T-helper 1 cell treated with Interleukin-12 subunit alpha and Interleukin-12 subunit beta and Interleukin-4 antibody, amounts not matched to agents 30 ng/mL and 1 ng/mL, for 36 hours (primary cell): ENCODE data around the gene HCST. TPM values are rescaled to one million over a fixed set of nuclear protein-coding genes. Genes with fewer than 3 reads are reported as not detected.

Experiments used
- intact Hi-C: fragments of 100-400 bp; cut with micrococcal nuclease; formaldehyde crosslinking; loops from one replicate; pipeline ENCODE4 v1.15.1; 2024
- total RNA-seq: library from RNA; stranded (reverse); gene quantifications from 2 replicates; pipeline ENCODE4 v1.2.3, GENCODE V29; 2022

The HCST gene
- 101 and 108 TPM in 2 replicates for total RNA-seq

GRCh38 chr19:35901854-35902661 is at the start of gene HCST:
HCST (plus strand) TSS chr19:35902529; CDS start chr19:35902594, 65 bp downstream.
- intact Hi-C loops: loop anchor here (1.0 to 10.0 kb wide), 2 partner anchors 258 to 687 kb away; no protein-coding TSS in a partner anchor

- intact Hi-C loops: no loop called here
These were observed 49.1 kb upstream of the HCST start for GRCh38 chr19:35853038-35853756.

GRCh38 chr19:35856546-35857149 is 45.7 kb upstream of the HCST start, which contains the start of gene KIRREL2:
KIRREL2 (plus strand) TSS chr19:35856911; CDS start chr19:35857120, 209 bp downstream.
- intact Hi-C loops: no loop called here

- intact Hi-C loops: no loop called here
These were observed 44.0 kb upstream of the HCST start for GRCh38 chr19:35858311-35858710.

- intact Hi-C loops: no loop called here
These were observed 42.9 kb upstream of the HCST start for GRCh38 chr19:35859414-35859813.

GRCh38 chr19:35860436-35860817 is 41.9 kb upstream of the HCST start:
- intact Hi-C loops: no loop called here

- intact Hi-C loops: no loop called here
These were observed 41.3 kb upstream of the HCST start for GRCh38 chr19:35860818-35861639.

GRCh38 chr19:35861640-35862160 is 40.6 kb upstream of the HCST start:
- intact Hi-C loops: no loop called here

- intact Hi-C loops: no loop called here
These were observed 39.8 kb upstream of the HCST start for GRCh38 chr19:35862528-35862927.

GRCh38 chr19:35863018-35863417 is 39.3 kb upstream of the HCST start:
- intact Hi-C loops: no loop called here

- intact Hi-C loops: loop anchor here (2.0 kb wide), 1 partner anchor 175 kb away; no protein-coding TSS in a partner anchor
These were observed 34.0 kb upstream of the HCST start, which contains the start of gene APLP1 for GRCh38 chr19:35868172-35868822. APLP1 (plus strand) TSS chr19:35868574; CDS start chr19:35868637, 63 bp downstream.

GRCh38 chr19:35868823-35869326 is 33.5 kb upstream of the HCST start:
- intact Hi-C loops: loop anchor here (1.0 to 2.0 kb wide), 8 partner anchors 10 to 221 kb away; partner anchors contain the start of genes ALKBH6, COX6B1, PSENEN and U2AF1L4

GRCh38 chr19:35869327-35870123 is 32.8 kb upstream of the HCST start:
- intact Hi-C loops: loop anchor here (1.0 to 2.0 kb wide), 10 partner anchors 10 to 221 kb away; partner anchors contain the start of genes ALKBH6, ARHGAP33, COX6B1 and PSENEN

GRCh38 chr19:35870124-35870736 is 32.1 kb upstream of the HCST start:
- intact Hi-C loops: loop anchor here (1.0 kb wide), 2 partner anchors 95 to 184 kb away; partner anchors contain the start of genes ARHGAP33, THAP8 and WDR62

GRCh38 chr19:35870798-35871197 is 31.5 kb upstream of the HCST start:
- intact Hi-C loops: loop anchor here (1.0 kb wide), 2 partner anchors 95 to 184 kb away; partner anchors contain the start of genes ARHGAP33, THAP8 and WDR62

- intact Hi-C loops: no loop called here
These were observed 30.7 kb upstream of the HCST start for GRCh38 chr19:35871611-35872010.

GRCh38 chr19:35872180-35872579 is 30.1 kb upstream of the HCST start:
- intact Hi-C loops: no loop called here

- intact Hi-C loops: no loop called here
These were observed 27.9 kb upstream of the HCST start for GRCh38 chr19:35874392-35874930.
